SJCRH30 (cell line): ENCODE data around the gene NAA35. TPM values are rescaled to one million over a fixed set of nuclear protein-coding genes. Genes with fewer than 3 reads are reported as not detected.
"Not testable (repeated sequence)": the region's sequence is repeated elsewhere in the genome, so short reads cannot be mapped to it uniquely, and the experiment has no call there.

Source experiments
- DNase-seq, 2 experiments: peaks; one replicate each; pipeline ENCODE4 v3.0.0-alpha.2; 2015 to 2020
- H3K27ac ChIP-seq: fragments of 250-450 bp; sonication (Bioruptor Pico); 2 replicates; pipeline ENCODE4 v1.5.1; 2020; ENCODE audit warnings: mild to moderate bottlenecking, moderate library complexity
- H3K27me3 ChIP-seq: fragments of 250-450 bp; sonication (Bioruptor Pico); 2 replicates; pipeline ENCODE4 v1.5.1; 2020; ENCODE audit warnings: mild to moderate bottlenecking, moderate library complexity
- H3K36me3 ChIP-seq: fragments of 250-450 bp; sonication (Bioruptor Pico); 2 replicates; pipeline ENCODE4 v1.5.1; 2020; ENCODE audit warnings: mild to moderate bottlenecking, moderate library complexity
- H3K4me1 ChIP-seq: fragments of 250-450 bp; sonication (Bioruptor Pico); 2 replicates; pipeline ENCODE4 v1.5.1; 2020; ENCODE audit warnings: mild to moderate bottlenecking, moderate library complexity
- H3K4me3 ChIP-seq: fragments of 250-450 bp; sonication (Bioruptor Pico); 2 replicates; pipeline ENCODE4 v1.5.1; 2020; ENCODE audit warnings: mild to moderate bottlenecking, moderate library complexity
- H3K9me3 ChIP-seq: fragments of 250-450 bp; sonication (Bioruptor Pico); replicated peaks from 2 replicates; pipeline ENCODE4 v1.5.1; 2020; ENCODE audit warnings: mild to moderate bottlenecking, moderate library complexity
- total RNA-seq: library from RNA; depleted of rRNA; stranded (reverse); fragments of >200 nt; shearing (Covaris generic); gene quantifications from 2 replicates; pipeline ENCODE4 v1.2.3, GENCODE V29; 2014

Gene NAA35
- total RNA-seq, 1 experiment from 2014 or later = 44.0 TPM

GRCh38 chr9:85973238-85973637 is 32.3 kb downstream of the NAA35 start:
- DNase-seq = no peak
- Histone ChIP-seq H3K36me3 (peaks cover 61% of the 10 kb centered on the region), H3K4me1 (no peaks in the 10 kb centered on the region)

GRCh38 chr9:85974055-85974547 is 33.2 kb downstream of the NAA35 start:
- H3K27ac ChIP-seq, H3K4me3 ChIP-seq, H3K4me1 ChIP-seq, H3K27me3 ChIP-seq, DNase-seq, H3K9me3 ChIP-seq: not testable (repeated sequence)
- peaks cover 63% of the 10 kb centered on the region for H3K36me3 ChIP-seq

More at GRCh38 chr9:85973238-85973637, 32.3 kb downstream of the NAA35 start:
- Histone ChIP-seq H3K9me3 (no peaks in the 10 kb centered on the region), H3K4me3 (no peak overlapping the region), H3K27ac (no peak overlapping the region), H3K27me3 (no peaks in the 10 kb centered on the region)

- no peak for DNase-seq
- Histone ChIP-seq H3K27me3 (no peaks in the 10 kb centered on the region), H3K4me3 (no peak overlapping the region), H3K36me3 (peaks cover 87% of the 10 kb centered on the region), H3K9me3 (no peaks in the 10 kb centered on the region), H3K4me1 (no peaks in the 10 kb centered on the region), H3K27ac (no peak overlapping the region)
These were observed 37.5 kb downstream of the NAA35 start for GRCh38 chr9:85978496-85978895.

- Histone ChIP-seq H3K36me3 (peaks cover 89% of the 10 kb centered on the region), H3K4me1 (no peaks in the 10 kb centered on the region), H3K4me3 (no peak overlapping the region), H3K9me3 (no peaks in the 10 kb centered on the region), H3K27me3 (no peaks in the 10 kb centered on the region), H3K27ac (no peak overlapping the region)
- no peak for DNase-seq
These were observed 40.4 kb downstream of the NAA35 start for GRCh38 chr9:85981369-85981768.

- no peak overlapping the region for H3K4me3 ChIP-seq
These were observed 43.5 kb downstream of the NAA35 start for GRCh38 chr9:85984457-85984856.

GRCh38 chr9:85987236-85987635 is 46.3 kb downstream of the NAA35 start:
- H3K4me1 ChIP-seq = no peaks in the 10 kb centered on the region
- H3K27me3 ChIP-seq = no peaks in the 10 kb centered on the region
- H3K27ac ChIP-seq = no peak overlapping the region
- DNase-seq = no peak
- no peak overlapping the region for H3K4me3 ChIP-seq
- H3K36me3 ChIP-seq = peaks cover 43% of the 10 kb centered on the region
- no peaks in the 10 kb centered on the region for H3K9me3 ChIP-seq

More at GRCh38 chr9:85984457-85984856, 43.5 kb downstream of the NAA35 start:
- Histone ChIP-seq H3K27ac (no peak overlapping the region), H3K27me3 (no peaks in the 10 kb centered on the region), H3K36me3 (peaks cover 66% of the 10 kb centered on the region), H3K4me1 (no peaks in the 10 kb centered on the region), H3K9me3 (no peaks in the 10 kb centered on the region)
- DNase-seq = no peak

GRCh38 chr9:85994191-85994590 is 53.2 kb downstream of the NAA35 start:
- no peak for DNase-seq
- Histone ChIP-seq H3K36me3 (peaks cover 43% of the 10 kb centered on the region), H3K27ac (no peak overlapping the region), H3K27me3 (no peaks in the 10 kb centered on the region), H3K4me3 (no peak overlapping the region), H3K9me3 (no peaks in the 10 kb centered on the region), H3K4me1 (no peaks in the 10 kb centered on the region)

- no peaks in the 10 kb centered on the region for H3K9me3 ChIP-seq
- no peak overlapping the region for H3K4me3 ChIP-seq
- no peak overlapping the region for H3K27ac ChIP-seq
- peaks cover 46% of the 10 kb centered on the region for H3K36me3 ChIP-seq
- H3K27me3 ChIP-seq = no peaks in the 10 kb centered on the region
- no peaks in the 10 kb centered on the region for H3K4me1 ChIP-seq
- DNase-seq = no peak
These were observed 54.2 kb downstream of the NAA35 start for GRCh38 chr9:85995097-85995496.

- H3K27ac ChIP-seq = no peak overlapping the region
- H3K4me1 ChIP-seq = no peaks in the 10 kb centered on the region
- H3K36me3 ChIP-seq = peaks cover 46% of the 10 kb centered on the region
These were observed 54.7 kb downstream of the NAA35 start for GRCh38 chr9:85995599-85995998.

GRCh38 chr9:86005253-86005775 is 64.4 kb downstream of the NAA35 start:
- peaks cover 5% of the 10 kb centered on the region; the same call in 1 of the 2 replicates for H3K9me3 ChIP-seq
- no peak for DNase-seq
- H3K4me1 ChIP-seq = no peaks in the 10 kb centered on the region

More at GRCh38 chr9:85995599-85995998, 54.7 kb downstream of the NAA35 start:
- Histone ChIP-seq H3K4me3 (no peak overlapping the region), H3K27me3 (no peaks in the 10 kb centered on the region), H3K9me3 (no peaks in the 10 kb centered on the region)
- no peak for DNase-seq

GRCh38 chr9:86009133-86009532 is 68.2 kb downstream of the NAA35 start:
- no peak overlapping the region for H3K4me3 ChIP-seq
- peaks cover 86% of the 10 kb centered on the region for H3K36me3 ChIP-seq
- no peaks in the 10 kb centered on the region for H3K4me1 ChIP-seq
- H3K9me3 ChIP-seq = peaks cover 5% of the 10 kb centered on the region; the same call in 1 of the 2 replicates
- DNase-seq = no peak
- H3K27ac ChIP-seq = no peak overlapping the region
- no peaks in the 10 kb centered on the region for H3K27me3 ChIP-seq

More at GRCh38 chr9:86005253-86005775, 64.4 kb downstream of the NAA35 start:
- H3K27ac ChIP-seq = no peak overlapping the region
- no peaks in the 10 kb centered on the region for H3K27me3 ChIP-seq
- H3K36me3 ChIP-seq = peaks cover 88% of the 10 kb centered on the region
- H3K4me3 ChIP-seq = no peak overlapping the region

- H3K4me1 ChIP-seq = no peaks in the 10 kb centered on the region
- H3K27ac ChIP-seq = no peak overlapping the region
- DNase-seq = no peak
- H3K36me3 ChIP-seq = peaks cover 95% of the 10 kb centered on the region
- H3K4me3 ChIP-seq = no peak overlapping the region
- no peaks in the 10 kb centered on the region; the same call in 1 of the 2 replicates for H3K9me3 ChIP-seq
- H3K27me3 ChIP-seq = no peaks in the 10 kb centered on the region
These were observed 79.8 kb downstream of the NAA35 start for GRCh38 chr9:86020731-86021130.

- Histone ChIP-seq H3K4me3 (no peak overlapping the region), H3K27me3 (no peaks in the 10 kb centered on the region), H3K4me1 (no peaks in the 10 kb centered on the region), H3K27ac (no peak overlapping the region), H3K9me3 (no peaks in the 10 kb centered on the region; the same call in 1 of the 2 replicates), H3K36me3 (peaks cover 97% of the 10 kb centered on the region)
- DNase-seq = no peak
These were observed 80.2 kb downstream of the NAA35 start for GRCh38 chr9:86021166-86021565.

GRCh38 chr9:86022687-86023266 is 81.8 kb downstream of the NAA35 start:
- Histone ChIP-seq H3K4me1 (no peaks in the 10 kb centered on the region), H3K9me3 (no peaks in the 10 kb centered on the region), H3K27ac (no peak overlapping the region), H3K36me3 (peaks cover 96% of the 10 kb centered on the region), H3K27me3 (no peaks in the 10 kb centered on the region), H3K4me3 (no peak overlapping the region)
- DNase-seq = no peak

GRCh38 chr9:86027767-86028166 is 86.8 kb downstream of the NAA35 start:
- no peak for DNase-seq
- peaks cover 81% of the 10 kb centered on the region for H3K36me3 ChIP-seq

More at GRCh38 chr9:86027767-86028166, 86.8 kb downstream of the NAA35 start:
- no peaks in the 10 kb centered on the region for H3K4me1 ChIP-seq
- H3K27me3 ChIP-seq = no peaks in the 10 kb centered on the region
- H3K4me3 ChIP-seq = no peak overlapping the region
- no peak overlapping the region for H3K27ac ChIP-seq
- no peaks in the 10 kb centered on the region for H3K9me3 ChIP-seq
